ENCODE data around the gene LCOR.
A peak's percentile ranks its signal among the peaks of the same experiment; 100 is the strongest.

The LCOR gene

DNA sequence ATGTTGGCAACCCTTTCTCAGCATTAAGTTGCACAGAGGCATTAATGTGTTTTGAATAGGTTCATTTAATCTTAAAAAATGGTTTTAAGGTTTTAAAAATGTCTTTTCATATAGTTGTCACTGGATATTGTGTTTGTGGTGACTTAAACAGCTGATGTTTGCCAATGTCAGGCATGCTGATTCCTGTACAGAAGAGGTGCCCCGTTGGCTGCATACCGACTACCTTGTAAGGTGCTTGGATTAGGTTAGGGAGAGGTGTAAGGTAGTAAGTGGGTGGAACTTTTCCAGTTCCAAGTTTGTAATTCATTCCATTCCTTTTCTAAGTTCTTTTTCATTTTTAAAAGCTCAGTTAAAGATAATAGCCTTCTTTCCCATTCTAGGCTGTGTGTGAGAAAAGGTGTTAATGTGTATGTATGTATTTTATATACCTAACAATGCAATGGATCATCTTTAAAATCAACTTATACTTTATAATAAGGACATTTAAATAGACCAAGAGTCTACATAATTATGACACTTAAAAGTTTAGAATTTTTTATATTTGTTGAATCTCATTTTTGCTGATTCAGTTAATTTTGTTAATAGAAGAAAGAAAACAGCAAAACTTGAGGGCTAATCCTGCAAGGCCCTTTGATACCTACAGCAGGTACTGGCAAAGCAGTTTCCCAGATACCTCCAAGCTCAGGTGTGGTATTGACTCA, 155.2 kb downstream of the LCOR start:
- DNase-seq (ENCODE audit: low read depth), result no peak

DNA sequence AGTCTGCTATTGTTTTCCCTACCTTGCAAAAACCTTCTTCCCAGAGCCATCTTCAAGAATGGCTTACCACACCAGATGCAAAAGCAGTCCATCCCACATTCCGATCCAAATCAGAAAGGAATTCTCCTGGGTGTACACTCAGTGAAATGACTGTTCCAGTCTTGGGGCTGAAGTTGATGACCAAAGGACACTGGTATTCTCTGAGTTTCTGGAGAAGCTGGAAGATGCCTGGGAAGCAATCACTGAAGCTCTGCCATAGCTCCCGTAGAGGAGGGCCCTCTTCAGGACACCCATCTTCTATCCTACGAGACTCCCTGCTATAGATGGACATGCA, 155.7 kb downstream of the LCOR start:
- peak; percentile 49 for DNase-seq (ENCODE audit: low read depth)

DNA sequence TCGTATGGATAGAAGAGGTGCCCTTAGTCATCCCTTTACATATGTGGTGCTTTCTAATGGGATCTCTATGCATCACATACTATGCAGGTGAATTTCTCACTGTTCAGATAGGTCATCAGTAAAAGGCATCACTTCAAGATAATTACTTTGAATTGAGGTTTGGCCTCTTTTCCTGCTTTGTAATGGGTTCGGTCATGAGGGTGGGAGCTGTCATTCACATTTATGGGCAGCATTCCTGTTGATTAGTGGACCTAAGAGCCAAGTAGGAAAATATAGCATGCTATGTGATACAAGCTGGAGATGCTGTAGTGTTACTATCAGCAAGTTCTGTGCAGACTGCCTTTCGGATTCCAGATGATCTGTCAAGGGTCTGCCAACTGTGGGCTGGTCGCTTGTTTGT, 156.3 kb downstream of the LCOR start:
- DNase-seq (ENCODE audit: low read depth), result peak; percentile 13

DNA sequence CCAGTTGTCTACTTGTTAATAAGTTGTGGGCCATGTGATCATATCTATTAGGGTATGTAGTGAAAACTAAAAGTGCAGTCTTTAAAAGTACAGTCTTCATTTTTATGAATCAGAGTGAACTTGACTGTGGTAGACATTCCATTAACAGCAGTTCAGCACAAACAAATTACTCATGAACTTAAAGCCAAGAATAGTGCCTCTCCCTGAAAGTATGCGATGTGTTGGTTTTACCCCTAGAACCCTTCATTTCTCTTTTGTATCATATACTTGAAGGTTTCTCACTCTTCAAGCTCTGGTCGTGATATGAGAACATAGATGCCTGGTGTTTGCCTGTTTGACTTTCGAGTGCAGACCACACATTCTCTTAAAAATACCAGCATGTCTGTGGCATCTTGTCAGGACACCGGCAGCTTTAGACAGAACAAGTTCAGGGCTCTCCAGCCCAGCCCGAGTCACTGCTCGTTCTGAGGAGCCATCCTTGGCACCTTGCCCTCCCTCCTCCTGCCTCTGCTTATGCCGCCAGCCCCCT, 159.3 kb downstream of the LCOR start:
- DNase-seq (ENCODE audit: low read depth), result peak; percentile 27

DNA sequence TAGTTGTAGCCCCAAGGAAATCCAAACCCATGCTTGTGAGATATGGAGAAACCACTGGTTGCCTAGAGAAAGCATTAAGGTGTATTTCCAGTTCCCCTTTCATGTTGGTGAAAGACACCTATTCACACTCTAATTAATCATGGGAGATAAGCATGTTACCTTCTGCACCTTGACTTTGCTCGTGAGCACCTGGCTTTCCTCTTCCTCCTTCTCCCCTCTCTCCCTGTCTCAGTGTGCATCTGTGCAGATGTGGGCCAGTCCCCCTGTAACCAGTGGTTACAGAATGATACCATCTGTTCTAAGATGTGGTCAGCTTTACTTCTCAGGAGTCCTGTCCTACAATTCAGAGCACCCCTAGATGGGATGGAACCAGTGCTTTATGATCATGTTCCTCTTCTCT, 160.6 kb downstream of the LCOR start:
- no peak for DNase-seq (ENCODE audit: low read depth)

DNA sequence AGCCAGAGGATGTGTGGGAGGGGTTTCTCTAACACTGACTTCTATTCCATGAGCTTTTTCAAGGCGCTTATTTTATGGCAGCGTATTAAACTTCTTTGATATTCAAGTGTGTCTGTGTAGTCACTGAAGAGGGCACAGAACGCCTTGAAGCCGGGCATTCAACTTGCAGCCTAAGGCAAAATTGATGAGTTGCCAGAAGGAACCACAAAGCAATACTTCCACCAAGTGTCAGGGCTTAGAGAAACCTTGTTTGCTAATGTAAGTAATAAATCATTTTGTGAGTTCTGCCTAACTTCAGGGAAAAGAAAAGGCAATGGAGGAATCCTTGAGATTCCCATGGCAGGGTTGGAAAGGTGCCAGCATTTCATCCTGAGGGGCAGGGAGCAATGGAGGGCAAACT, 163.8 kb downstream of the LCOR start:
- DNase-seq (ENCODE audit: low read depth), result peak; percentile 22

DNA sequence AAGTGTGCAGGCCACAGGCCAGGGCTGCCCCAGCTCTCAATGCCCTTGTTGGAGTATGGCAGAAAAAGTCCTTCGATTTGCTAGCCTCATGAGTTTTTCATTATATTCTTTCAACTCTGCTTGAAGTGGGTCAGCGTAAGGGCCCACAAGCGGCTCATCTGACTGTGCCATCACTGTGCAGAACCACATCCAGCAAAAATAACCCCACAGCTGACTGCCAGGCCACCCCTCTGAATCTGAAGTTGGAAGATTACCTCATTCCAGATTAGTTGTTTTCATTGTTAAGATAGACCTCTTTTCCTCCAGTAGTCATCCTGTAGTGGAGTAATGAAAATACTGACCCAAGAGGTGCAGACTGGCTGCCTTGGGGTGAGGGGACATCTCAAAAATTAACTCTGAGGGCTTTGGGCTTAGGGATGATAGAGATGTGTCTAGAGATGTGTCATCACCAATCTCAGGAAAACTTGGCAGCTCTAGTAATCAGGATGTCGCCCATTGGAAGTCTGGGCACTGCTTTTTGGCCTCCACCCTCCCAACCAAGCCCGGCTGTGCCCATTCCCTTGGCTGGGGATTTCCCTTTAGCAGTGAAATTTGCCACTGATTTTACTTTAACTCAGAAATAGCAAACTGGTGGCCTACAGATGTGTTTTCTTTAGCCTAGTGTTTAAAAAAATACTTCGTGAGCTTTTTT, 164.3 kb downstream of the LCOR start:
- DNase-seq (ENCODE audit: low read depth), result no peak

DNA sequence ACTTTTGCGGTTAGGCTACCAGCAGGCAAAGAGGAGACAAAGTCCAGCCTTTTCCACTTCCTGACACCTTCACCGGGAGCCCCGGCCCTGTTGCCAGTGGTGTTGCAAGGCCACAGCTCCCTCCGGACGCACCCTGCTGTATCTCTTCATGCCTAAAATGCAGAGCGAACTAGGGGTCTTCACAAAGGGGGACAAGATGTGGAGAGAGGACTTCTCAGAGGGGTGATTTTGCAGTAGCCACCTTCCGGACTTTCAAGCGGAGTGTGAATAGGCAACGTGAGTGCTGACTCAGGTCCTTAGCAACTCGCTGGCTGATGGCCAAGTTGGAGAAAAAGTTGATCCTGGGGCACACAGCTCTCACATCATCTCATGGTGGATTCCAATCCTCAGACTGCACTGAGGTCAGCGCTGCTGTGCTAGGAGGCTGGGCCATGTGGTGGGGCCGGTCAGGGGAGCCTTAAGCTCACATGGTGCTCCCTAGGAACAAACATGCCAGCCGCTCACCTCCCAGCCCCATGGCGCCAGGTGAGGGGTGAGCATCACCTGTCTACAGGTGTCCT, 166.3 kb downstream of the LCOR start:
- no peak for DNase-seq (ENCODE audit: low read depth)

DNA sequence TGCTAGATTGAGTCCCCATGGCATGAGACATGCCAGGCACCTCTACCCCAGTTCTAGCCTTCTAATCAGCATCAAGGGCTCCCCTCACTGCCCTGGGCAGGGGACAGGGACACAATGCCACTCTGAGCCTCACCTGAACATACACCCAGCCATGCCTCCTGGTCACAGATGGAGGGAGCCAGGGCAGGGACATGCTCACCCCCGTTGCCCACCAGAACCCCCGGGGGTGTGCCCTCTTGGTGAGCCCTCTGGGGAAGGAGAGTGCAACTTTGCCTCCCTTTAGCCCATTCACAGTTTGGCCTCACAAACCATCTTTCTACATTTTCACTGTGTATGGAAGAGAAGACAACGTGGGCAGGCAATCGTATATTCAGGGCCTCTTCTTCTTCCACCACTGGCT, 167.2 kb downstream of the LCOR start:
- no peak for DNase-seq (ENCODE audit: low read depth)

DNA sequence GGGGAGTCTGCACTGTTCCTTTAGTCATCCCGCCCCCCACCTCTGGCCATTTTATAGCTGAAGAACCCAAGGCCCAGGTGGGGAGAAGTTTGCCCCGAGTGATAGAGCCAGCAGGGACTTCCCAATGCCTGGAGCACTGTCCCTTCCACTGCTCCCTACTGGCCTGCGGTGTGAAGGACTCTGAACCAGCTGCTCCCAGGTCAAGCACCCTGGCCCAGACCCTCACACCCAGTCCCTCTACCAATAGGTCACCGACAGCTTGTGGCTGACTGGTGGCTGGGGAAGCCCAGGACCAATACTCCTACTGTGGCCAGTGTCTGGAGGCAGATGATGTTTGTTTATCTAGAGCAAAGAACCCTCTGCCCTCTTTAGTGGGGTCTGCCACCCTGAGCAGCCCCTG, 167.9 kb downstream of the LCOR start:
- no peak for DNase-seq (ENCODE audit: low read depth)

DNA sequence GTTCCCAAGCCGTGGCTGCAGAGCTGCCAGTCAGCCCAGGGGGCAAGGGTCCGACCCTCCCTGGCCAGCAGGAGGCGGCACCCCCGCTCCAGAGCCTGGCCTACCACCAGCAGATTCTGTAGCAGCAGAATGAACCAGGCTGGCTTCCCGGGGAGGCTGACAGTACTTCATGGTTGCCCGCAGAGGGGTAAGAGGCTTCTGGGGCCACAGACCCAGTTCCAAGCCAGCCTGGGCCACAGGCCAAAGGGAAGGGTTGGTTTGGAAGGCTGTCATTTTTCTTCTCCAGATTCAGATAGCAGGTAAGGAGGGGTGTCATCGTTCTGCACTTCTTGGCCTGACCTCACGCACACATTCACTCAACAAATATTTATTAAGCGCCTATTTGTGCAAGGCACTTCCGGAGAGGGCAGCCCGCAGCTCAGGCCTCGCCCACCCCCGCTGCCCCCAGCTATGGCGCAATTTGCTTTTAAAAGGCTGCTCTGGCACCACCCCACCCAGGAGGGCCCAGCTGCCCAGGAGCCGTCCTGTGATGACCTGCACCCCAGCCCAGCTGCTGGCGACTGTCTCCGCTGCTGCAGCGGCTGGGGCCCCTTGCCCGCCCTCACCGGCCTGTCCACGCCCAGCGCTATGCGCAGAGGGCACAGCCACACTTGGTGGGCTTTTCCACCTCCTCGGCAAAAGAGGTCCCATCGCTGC, 168.5 kb downstream of the LCOR start:
- DNase-seq (ENCODE audit: low read depth), result no peak

DNA sequence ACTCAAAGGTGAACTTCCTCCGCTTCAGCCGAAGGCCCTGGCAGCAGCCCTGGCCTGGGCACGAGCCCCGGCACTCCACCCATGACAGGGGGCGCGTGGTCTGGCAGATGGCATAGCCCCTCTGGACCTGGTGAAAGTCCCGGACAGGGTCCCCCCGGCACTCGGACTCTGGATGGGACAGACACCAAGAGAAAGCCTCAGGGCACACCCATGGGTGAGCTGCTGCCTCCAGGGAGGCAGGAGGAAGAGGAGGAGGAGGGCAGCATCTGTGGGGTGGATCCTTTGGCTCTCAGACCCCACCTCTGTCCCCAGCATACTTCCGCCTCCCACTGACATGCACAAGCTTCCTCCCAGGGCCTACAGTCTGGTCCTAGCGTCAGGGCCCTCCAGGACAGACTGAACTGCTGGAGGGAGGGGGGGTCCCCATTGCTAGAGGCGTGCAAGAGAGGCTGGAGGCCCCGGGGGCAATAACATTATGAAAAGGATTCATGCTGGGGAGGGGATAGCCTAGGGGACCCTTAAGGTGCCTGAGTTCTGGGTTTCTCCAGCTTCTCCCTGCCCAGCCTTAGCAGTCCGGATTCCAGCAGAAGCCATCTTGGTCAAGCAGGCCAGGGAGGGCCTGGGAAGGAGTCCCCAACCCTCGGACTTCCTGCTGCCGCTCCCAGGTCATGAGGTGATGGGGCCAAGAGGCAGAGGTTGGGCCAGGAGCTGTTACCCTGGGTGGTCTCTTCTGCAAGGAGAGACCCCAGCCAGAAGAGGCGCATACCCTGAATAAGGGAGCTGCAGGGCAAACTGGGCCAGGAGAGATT, 169.3 kb downstream of the LCOR start:
- no peak for DNase-seq (ENCODE audit: low read depth)

DNA sequence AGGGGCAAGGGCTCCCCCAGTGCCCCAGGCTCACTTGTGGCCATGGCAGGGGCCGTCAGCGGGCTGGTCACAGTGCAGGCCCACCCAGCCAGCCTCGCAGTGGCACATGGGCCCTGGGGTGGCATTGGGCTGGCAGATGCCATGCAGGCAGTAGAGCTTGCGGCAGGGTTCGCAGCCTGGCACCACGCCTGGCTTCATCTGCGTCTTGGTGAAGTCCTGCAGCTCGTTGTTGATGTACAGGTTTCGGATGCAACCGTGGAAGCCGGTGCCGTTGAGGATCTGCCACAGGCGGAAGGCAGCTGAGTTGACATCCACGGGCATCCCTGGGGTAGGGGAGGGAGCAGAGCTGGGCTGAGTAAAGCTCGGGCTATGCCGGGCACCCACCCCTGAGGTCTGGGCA, 170.6 kb downstream of the LCOR start:
- DNase-seq (ENCODE audit: low read depth), result no peak

DNA sequence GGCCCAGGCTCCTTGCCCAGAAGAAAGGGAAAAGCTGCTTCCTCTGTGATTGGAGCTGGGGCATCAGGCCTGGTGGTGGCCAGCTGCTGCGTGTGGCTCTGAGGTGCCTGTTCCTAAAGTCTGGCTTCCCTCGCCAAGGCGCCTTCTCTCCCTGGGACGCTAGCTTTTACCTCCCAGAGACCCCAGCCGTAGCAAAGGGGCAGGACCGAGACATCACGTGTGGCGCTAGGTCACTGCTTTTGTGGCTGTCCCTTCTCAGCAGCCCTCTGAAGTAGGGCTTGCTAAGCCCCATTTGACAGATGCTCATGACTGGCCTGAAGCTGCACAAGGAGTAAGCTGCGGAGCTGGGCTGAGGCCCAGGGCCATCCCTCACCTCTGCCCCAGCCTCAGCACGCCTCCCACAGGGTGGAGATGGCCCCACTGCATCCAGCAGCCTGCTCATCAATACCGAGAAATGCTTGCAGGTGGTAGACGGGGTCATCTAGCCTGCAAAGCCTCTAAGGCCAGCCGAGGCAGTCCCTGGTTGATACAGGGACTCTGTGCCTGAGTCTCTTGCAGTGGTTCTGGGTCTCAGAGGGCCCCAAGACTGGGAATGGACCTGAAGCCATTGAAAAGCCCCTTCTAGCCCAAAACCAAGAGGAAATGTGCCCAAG, 171.2 kb downstream of the LCOR start:
- no peak for DNase-seq (ENCODE audit: low read depth)

DNA sequence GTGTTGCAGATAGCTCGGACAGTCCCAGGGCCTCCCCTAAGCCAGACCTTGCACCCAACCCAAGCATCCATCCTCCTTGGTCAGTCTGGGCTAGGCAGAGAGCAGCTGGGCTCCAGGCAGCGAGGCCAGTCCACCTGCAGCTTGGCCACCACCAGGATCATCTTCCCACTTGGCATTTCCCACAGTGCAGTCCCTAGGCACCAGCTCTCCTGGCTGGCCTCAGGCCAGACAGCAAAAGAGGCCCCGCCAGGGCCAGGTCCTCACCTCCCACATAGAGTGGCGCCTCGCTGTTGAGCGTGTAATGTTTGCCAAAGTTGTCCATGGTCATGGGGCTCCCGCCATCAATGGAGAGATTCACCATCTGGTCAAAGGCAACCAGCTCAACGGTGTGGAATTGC, 171.7 kb downstream of the LCOR start:
- no peak for DNase-seq (ENCODE audit: low read depth)

DNA sequence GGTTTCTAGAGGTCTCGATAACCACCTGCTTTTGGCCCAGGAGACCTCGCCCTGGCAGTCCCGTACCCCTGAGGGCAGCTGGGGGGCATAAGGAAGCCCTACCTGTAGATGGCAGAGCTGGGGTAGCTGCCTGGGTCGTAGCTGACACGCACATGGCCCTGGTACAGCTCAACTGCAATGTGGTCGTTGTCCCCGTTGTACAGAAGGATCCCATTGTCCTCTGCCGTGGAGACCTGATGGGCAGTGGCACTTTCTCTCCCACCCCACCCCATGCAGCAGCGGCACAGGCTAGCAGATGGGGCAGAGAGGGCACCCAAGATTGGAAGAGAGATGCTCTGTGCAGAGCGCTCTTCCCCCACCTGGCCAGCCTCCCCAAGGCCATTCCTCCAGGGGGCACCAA, 172.5 kb downstream of the LCOR start:
- DNase-seq (ENCODE audit: low read depth), result no peak

DNA sequence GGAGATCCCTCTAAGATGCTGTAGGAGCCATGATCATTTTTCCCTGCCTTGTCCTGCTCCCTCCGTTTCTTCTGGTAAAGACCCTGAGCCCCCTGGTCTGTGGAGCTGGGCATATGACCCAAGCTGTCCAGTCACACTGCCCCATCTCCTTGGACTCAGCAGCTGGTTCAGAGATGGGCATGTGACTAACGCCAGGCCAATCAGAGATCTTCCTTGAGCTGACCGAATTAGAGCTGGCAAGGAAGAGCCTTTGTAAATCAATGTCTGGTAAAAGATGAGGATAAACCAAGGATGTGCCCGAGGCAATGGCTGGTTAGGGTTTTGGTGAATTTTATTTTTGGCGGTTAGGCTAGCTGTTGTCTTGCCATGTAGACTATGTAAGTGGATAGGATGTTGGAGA, 173.3 kb downstream of the LCOR start:
- no peak for DNase-seq (ENCODE audit: low read depth)

DNA sequence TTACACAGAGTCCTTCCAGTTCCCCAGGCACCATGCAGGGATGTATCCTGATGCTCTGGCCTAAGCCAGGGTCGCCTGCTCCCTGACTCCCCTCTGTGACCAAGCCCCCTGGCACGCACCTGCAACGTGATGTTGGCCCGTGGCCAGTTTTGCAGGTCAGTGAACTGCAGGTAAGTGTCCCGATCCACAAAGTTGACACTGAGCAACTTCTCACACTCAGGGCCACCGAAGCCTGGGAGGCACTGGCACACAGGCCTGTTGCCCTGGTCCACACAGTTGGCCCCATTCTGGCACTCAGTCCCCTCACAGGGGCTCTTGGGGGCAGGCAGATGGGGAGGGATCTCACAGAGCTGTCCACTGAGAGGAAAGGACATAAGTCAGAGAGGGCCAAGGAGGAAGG, 174.3 kb downstream of the LCOR start:
- DNase-seq (ENCODE audit: low read depth), result no peak

DNA sequence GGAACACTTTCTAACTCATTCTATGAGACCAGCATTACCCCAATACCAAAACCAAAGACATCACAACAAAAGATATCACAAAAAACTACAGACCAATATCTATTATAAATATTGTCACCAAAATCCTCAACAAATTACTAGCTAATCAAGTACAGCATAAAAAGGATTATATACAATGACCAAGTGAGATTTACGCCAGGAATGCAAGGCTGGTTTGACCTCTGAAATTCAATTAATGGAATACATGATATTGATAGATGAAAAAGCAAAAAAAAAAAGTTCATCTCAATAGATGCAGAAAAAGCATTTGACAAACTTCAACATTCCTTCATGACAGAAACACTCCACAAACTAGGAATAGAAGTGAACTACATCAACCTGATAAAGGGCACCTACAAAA, 175.3 kb downstream of the LCOR start:
- no peak for DNase-seq (ENCODE audit: low read depth)

DNA sequence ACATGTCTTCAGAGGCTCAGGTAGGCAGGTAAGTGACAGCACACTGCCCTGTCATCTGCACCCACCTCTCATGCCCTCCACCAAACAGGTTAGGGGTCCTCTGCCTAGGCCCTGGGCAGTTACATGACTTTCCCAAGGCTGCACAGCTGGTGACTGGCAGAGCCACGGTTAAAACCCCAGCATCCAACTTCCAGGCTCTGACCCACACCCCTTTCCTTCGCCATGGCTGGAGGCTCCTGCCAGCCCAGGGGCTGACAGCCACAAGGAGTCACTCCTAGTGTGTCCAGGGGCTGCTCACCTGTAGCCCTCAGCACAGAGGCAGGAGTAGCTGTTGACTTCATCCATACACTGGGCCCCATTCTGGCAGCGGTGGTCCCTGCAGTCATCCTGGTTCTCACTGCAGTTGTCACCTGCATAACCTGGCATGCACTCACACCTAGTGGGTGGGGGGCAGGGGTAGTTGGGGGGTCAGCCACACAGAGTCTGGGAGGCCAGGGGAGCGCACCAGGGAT, 178.7 kb downstream of the LCOR start:
- DNase-seq (ENCODE audit: low read depth), result no peak

DNA sequence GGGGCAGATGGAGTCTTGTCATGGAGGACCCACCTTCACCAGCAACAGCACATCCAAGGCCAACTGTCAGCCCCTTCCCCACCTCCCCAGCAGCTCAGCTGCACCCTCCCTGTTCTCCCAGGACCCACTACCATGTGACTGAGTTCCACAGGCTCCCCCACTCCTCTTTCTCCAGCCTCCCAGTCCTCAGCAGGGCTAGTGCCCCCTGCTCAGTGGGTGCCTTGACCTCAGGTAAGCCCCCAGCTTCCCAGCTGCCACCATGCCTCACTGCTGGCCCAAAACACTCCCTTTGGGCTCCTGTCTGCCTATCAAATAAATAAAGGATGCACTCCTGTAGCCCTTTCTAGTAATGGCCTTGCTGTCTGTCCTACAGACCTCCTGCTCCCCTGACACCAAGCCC, 179.3 kb downstream of the LCOR start:
- DNase-seq (ENCODE audit: low read depth), result no peak
